ENCODE results near the gene CSKMT.
A peak's percentile ranks its signal among the peaks of the same experiment; 100 is the strongest.
"Not testable (repeated sequence)": the region's sequence is repeated elsewhere in the genome, so short reads cannot be mapped to it uniquely, and the experiment has no call there.

Gene CSKMT

DNA sequence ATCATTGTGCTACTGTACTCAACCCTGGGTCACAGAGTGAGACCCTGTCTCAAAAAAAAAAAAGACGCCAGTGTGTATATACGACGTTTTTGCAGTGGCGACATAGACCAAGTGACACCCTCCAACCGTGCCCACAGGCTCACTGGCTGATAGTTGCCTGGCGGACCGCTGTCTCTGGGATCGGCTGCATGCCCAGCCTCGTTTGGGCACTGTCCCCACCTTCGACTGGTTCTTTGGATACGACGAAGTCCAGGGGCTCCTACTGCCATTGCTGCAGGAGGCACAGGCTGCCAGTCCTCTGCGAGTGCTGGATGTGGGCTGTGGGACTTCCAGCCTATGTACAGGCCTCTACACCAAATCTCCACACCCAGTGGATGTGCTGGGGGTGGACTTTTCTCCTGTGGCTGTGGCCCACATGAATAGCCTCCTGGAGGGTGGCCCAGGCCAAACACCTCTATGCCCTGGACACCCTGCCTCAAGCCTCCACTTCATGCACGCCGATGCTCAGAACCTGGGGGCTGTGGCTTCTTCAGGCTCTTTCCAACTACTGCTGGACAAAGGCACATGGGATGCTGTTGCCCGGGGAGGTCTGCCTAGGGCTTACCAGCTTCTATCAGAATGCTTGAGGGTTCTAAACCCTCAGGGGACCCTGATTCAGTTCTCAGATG is 1.3 kb downstream of the CSKMT start:
- H3K9me3 ChIP-seq (ENCODE audit: control insufficient read depth, low read length): no peaks in the 10 kb centered on the region
- H3K36me3 ChIP-seq (ENCODE audit: control insufficient read depth, insufficient read depth, low read length): peaks cover 11% of the 10 kb centered on the region
- H3K4me1 ChIP-seq (ENCODE audit: control insufficient read depth, insufficient read depth, low read length): peaks cover 36% of the 10 kb centered on the region
- H3K27me3 ChIP-seq (ENCODE audit: control insufficient read depth, insufficient read depth, low read length): no peaks in the 10 kb centered on the region
- peak overlapping the region; percentile 96 for H3K4me3 ChIP-seq (ENCODE audit: low read length)
- H3K9ac ChIP-seq (ENCODE audit: low read length): peak overlapping the region; percentile 79

DNA sequence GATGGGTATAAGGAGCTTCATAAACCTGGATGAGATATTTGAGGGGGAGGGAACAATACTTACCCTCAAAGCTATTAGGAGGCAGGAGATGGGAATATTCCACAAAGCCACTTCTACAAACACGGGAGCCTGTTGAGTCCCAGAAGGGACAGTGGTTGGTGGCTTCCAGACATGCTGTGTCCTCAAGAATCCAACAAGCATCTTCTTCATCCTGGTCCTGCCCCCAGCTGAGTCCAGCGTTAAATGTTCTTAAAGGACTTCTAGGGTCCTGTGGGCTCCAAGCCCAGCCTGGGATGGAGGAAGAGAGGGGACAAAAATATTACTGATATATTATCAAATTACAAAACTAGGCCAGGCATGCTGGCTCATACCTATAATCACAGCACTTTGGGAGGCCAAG is 2.3 kb downstream of the CSKMT start:
- peaks cover 39% of the 10 kb centered on the region for H3K4me1 ChIP-seq (ENCODE audit: control insufficient read depth, insufficient read depth, low read length)
- no peaks in the 10 kb centered on the region for H3K27me3 ChIP-seq (ENCODE audit: control insufficient read depth, insufficient read depth, low read length)
- no peak overlapping the region for H3K4me3 ChIP-seq (ENCODE audit: low read length)
- peak overlapping the region; percentile 79 for H3K9ac ChIP-seq (ENCODE audit: low read length)
- no peaks in the 10 kb centered on the region for H3K9me3 ChIP-seq (ENCODE audit: control insufficient read depth, low read length)
- peaks cover 11% of the 10 kb centered on the region for H3K36me3 ChIP-seq (ENCODE audit: control insufficient read depth, insufficient read depth, low read length)

DNA sequence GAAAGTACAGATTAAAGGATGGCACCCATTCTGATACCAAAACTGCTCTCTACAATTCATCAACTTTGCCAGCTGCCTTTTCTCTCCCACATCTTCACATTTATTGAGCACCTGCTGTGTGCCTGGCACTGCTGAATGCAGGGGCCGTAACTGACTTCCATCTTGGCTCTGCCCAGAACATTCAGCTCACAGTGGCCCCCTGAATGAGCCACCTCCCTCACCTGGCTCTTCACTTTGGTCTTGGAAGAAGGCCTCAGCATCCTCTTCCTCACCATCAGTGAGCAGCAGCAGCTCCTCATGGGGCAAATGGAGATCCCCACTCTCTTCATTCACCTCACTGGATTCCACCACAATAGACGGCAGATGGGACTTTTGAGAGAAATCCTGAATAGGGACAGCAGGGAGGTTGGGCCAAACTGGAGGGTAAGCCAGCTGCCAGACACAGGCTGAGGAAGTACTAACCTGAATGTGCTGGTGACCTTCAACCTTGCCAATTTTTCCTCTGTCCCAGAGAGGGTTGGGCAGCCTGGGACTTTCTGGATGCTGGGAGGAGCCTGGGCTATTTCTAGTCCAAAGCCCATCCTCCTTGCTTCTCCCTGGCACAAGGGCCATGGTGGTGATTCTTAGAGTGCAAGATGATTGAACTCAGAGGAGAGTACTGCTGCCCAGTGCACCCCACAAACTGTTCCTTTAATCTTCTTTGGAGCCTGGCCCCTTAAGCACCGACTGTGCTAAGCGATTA is 4.5 kb downstream of the CSKMT start:
- Histone ChIP-seq H3K27me3 (ENCODE audit: control insufficient read depth, insufficient read depth, low read length) (no peaks in the 10 kb centered on the region), H3K36me3 (ENCODE audit: control insufficient read depth, insufficient read depth, low read length) (peaks cover 11% of the 10 kb centered on the region), H3K4me3 (ENCODE audit: low read length) (no peak overlapping the region), H3K4me1 (ENCODE audit: control insufficient read depth, insufficient read depth, low read length) (peaks cover 43% of the 10 kb centered on the region), H3K9ac (ENCODE audit: low read length) (peak overlapping the region; percentile 17), H3K9me3 (ENCODE audit: control insufficient read depth, low read length) (no peaks in the 10 kb centered on the region)

- Histone ChIP-seq H3K9ac (ENCODE audit: low read length) (peak overlapping the region; percentile 94), H3K9me3 (ENCODE audit: control insufficient read depth, low read length) (no peaks in the 10 kb centered on the region), H3K27me3 (ENCODE audit: control insufficient read depth, insufficient read depth, low read length) (no peaks in the 10 kb centered on the region), H3K4me1 (ENCODE audit: control insufficient read depth, insufficient read depth, low read length) (peaks cover 40% of the 10 kb centered on the region), H3K36me3 (ENCODE audit: control insufficient read depth, insufficient read depth, low read length) (peaks cover 8% of the 10 kb centered on the region), H3K4me3 (ENCODE audit: low read length) (peak overlapping the region; percentile 98)
Observed at GRCh38 chr11:62671236-62671607, 6.1 kb downstream of the CSKMT start.

DNA sequence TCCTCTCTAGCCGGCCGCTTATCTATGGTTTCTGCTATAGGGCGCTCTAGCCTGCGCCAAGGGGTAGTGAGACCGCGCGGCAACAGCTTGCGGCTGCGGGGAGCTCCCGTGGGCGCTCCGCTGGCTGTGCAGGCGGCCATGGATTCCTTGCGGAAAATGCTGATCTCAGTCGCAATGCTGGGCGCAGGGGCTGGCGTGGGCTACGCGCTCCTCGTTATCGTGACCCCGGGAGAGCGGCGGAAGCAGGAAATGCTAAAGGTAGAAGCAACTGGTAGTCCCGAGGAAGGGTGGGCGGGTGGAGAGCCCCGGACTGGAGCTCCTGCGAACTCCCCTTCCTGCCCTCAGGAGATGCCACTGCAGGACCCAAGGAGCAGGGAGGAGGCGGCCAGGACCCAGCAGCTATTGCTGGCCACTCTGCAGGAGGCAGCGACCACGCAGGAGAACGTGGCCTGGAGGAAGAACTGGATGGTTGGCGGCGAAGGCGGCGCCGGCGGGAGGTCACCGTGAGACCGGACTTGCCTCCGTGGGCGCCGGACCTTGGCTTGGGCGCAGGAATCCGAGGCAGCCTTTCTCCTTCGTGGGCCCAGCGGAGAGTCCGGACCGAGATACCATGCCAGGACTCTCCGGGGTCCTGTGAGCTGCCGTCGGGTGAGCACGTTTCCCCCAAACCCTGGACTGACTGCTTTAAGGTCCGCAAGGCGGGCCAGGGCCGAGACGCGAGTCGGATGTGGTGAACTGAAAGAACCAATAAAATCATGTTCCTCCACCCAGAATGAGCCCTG is 6.7 kb downstream of the CSKMT start, which contains the start of the genes LBHD1 and UQCC3:
Gene LBHD1, minus strand, starts transcription at position 660 of the 782 bp plus-strand sequence. CDS start 2,236 bp downstream, outside the sequence.
Gene UQCC3, plus strand, starts transcription at position 66 of the 782 bp plus-strand sequence. Its CDS starts 73 bp downstream, at position 139.
- H3K36me3 ChIP-seq (ENCODE audit: control insufficient read depth, insufficient read depth, low read length): peaks cover 6% of the 10 kb centered on the region
- H3K4me3 ChIP-seq (ENCODE audit: low read length): peak within 1 kb of the TSS; percentile 98
- H3K9me3 ChIP-seq (ENCODE audit: control insufficient read depth, low read length): no peaks in the 10 kb centered on the region
- H3K9ac ChIP-seq (ENCODE audit: low read length): peak within 1 kb of the TSS; percentile 94
- no peaks in the 10 kb centered on the region for H3K27me3 ChIP-seq (ENCODE audit: control insufficient read depth, insufficient read depth, low read length)
- peaks cover 34% of the 10 kb centered on the region for H3K4me1 ChIP-seq (ENCODE audit: control insufficient read depth, insufficient read depth, low read length)

DNA sequence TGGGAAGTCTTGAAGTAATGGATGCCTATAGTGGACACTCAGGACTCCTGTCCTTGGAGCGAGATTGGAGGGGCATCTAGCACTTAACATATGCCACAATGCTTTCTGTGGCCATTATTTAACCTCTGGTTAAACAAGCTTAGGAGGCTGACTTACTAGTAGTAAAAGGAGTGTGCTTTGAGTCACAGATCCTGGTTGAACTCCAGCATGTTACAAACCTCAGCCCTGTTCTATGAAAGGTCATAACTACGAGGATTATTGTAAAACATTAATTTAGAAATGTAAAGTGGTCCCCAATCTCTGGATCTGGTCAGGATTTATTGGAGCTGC is 8.0 kb downstream of the CSKMT start:
- Histone ChIP-seq H3K36me3 (ENCODE audit: control insufficient read depth, insufficient read depth, low read length) (no peaks in the 10 kb centered on the region), H3K4me3 (ENCODE audit: low read length) (no peak overlapping the region), H3K9ac (ENCODE audit: low read length) (peak overlapping the region; percentile 94)

GRCh38 chr11:62675415-62675814 is 10.3 kb downstream of the CSKMT start:
- not testable (repeated sequence) for H3K27me3 ChIP-seq (ENCODE audit: control insufficient read depth, insufficient read depth, low read length); H3K9me3 ChIP-seq (ENCODE audit: control insufficient read depth, low read length); H3K9ac ChIP-seq (ENCODE audit: low read length); H3K36me3 ChIP-seq (ENCODE audit: control insufficient read depth, insufficient read depth, low read length); H3K4me3 ChIP-seq (ENCODE audit: low read length)
- peaks cover 17% of the 10 kb centered on the region for H3K4me1 ChIP-seq (ENCODE audit: control insufficient read depth, insufficient read depth, low read length)

More for the DNA sequence above, 8.0 kb downstream of the CSKMT start:
- Histone ChIP-seq H3K4me1 (ENCODE audit: control insufficient read depth, insufficient read depth, low read length) (peaks cover 29% of the 10 kb centered on the region), H3K27me3 (ENCODE audit: control insufficient read depth, insufficient read depth, low read length) (no peaks in the 10 kb centered on the region), H3K9me3 (ENCODE audit: control insufficient read depth, low read length) (no peaks in the 10 kb centered on the region)

- H3K9me3 ChIP-seq (ENCODE audit: control insufficient read depth, low read length): no peaks in the 10 kb centered on the region
- peaks cover 17% of the 10 kb centered on the region for H3K4me1 ChIP-seq (ENCODE audit: control insufficient read depth, insufficient read depth, low read length)
- H3K4me3 ChIP-seq (ENCODE audit: low read length): no peak overlapping the region
- H3K9ac ChIP-seq (ENCODE audit: low read length): no peak overlapping the region
- no peaks in the 10 kb centered on the region for H3K36me3 ChIP-seq (ENCODE audit: control insufficient read depth, insufficient read depth, low read length)
- no peaks in the 10 kb centered on the region for H3K27me3 ChIP-seq (ENCODE audit: control insufficient read depth, insufficient read depth, low read length)
Observed at GRCh38 chr11:62676698-62677097, 11.6 kb downstream of the CSKMT start.

GRCh38 chr11:62677156-62677555 is 12.0 kb downstream of the CSKMT start:
- no peak overlapping the region for H3K4me3 ChIP-seq (ENCODE audit: low read length)
- H3K4me1 ChIP-seq (ENCODE audit: control insufficient read depth, insufficient read depth, low read length): peaks cover 17% of the 10 kb centered on the region
- no peaks in the 10 kb centered on the region for H3K27me3 ChIP-seq (ENCODE audit: control insufficient read depth, insufficient read depth, low read length)
- H3K9me3 ChIP-seq (ENCODE audit: control insufficient read depth, low read length): no peaks in the 10 kb centered on the region
- no peaks in the 10 kb centered on the region for H3K36me3 ChIP-seq (ENCODE audit: control insufficient read depth, insufficient read depth, low read length)
- H3K9ac ChIP-seq (ENCODE audit: low read length): no peak overlapping the region

DNA sequence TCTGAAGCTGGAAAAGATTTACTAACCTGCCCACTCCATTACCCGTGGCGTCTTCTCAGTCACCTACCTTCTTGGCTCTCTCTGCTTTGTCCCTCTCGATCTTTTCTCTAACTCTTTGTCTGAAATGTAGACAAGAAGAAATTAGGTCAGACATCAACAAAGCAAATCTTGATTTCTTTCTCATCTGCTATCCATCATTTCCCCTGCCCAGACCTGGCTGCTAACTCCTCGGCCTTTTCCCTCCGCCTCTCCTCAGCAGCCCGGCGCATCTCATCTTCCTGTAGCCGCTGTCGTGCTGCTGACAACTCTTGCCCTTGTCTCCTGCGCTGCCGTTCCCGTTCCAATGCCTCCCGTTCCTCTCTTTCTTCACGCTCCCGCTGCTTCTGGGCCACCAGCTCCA is 12.6 kb downstream of the CSKMT start:
- Histone ChIP-seq H3K36me3 (ENCODE audit: control insufficient read depth, insufficient read depth, low read length) (no peaks in the 10 kb centered on the region), H3K27me3 (ENCODE audit: control insufficient read depth, insufficient read depth, low read length) (no peaks in the 10 kb centered on the region), H3K9me3 (ENCODE audit: control insufficient read depth, low read length) (no peaks in the 10 kb centered on the region), H3K4me3 (ENCODE audit: low read length) (peak overlapping the region; percentile 84), H3K9ac (ENCODE audit: low read length) (peak overlapping the region; percentile 90), H3K4me1 (ENCODE audit: control insufficient read depth, insufficient read depth, low read length) (peaks cover 11% of the 10 kb centered on the region)

GRCh38 chr11:62678433-62678769 is 13.3 kb downstream of the CSKMT start:
- no peaks in the 10 kb centered on the region for H3K36me3 ChIP-seq (ENCODE audit: control insufficient read depth, insufficient read depth, low read length)
- no peaks in the 10 kb centered on the region for H3K27me3 ChIP-seq (ENCODE audit: control insufficient read depth, insufficient read depth, low read length)
- peak overlapping the region; percentile 84 for H3K4me3 ChIP-seq (ENCODE audit: low read length)
- H3K9ac ChIP-seq (ENCODE audit: low read length): peak overlapping the region; percentile 90
- peaks cover 7% of the 10 kb centered on the region for H3K4me1 ChIP-seq (ENCODE audit: control insufficient read depth, insufficient read depth, low read length)
- no peaks in the 10 kb centered on the region for H3K9me3 ChIP-seq (ENCODE audit: control insufficient read depth, low read length)

Data from mucosa of stomach (tissue), 1 donor.